A673 (cell line): ENCODE results near the gene FAM124A. TPM values are rescaled to one million over a fixed set of nuclear protein-coding genes. Genes with fewer than 3 reads are reported as not detected.

Experiments used
- BruUV-seq: library from RNA; stranded (reverse); fragments of 400-500 nt; replicated peaks from 2 replicates; lab custom pipeline; 2021; lab: Mats Ljungman, UMichigan
- CTCF ChIA-PET: fragments of 300-600 bp; sonication (Branson Sonifier 250); formaldehyde crosslinking; loops from one replicate; lab custom pipeline; 2022; ENCODE audit warnings: antibody characterized with exemption; lab: Charles Lee
- POLR2A ChIA-PET: fragments of 300-600 bp; sonication (Branson Sonifier 250); formaldehyde crosslinking; loops from one replicate; lab custom pipeline; 2022; ENCODE audit warnings: antibody characterized with exemption; ENCODE audit not compliant: low non-redundant PET; lab: Charles Lee
- DNase-seq: peaks from one replicate; pipeline ENCODE4 v3.0.0-alpha.2; 2015; ENCODE audit warnings: low spot score
- H3K27ac ChIP-seq: fragments of 200-600 bp; sonication (generic); 2 replicates; pipeline ENCODE4 v1.5.1; 2016; ENCODE audit warnings: mixed run types, low read depth, mild to moderate bottlenecking, mixed read lengths, antibody characterized with exemption, low read length; ENCODE audit not compliant: poor library complexity, severe bottlenecking
- H3K27me3 ChIP-seq: fragments of 200-600 bp; sonication (generic); replicated peaks from 2 replicates; pipeline ENCODE4 v1.6.1; 2017; ENCODE audit warnings: mixed run types, low read depth, mild to moderate bottlenecking, mixed read lengths, antibody characterized with exemption, low read length; ENCODE audit not compliant: insufficient read depth, poor library complexity
- H3K36me3 ChIP-seq: fragments of 200-600 bp; sonication (generic); 2 replicates; pipeline ENCODE4 v1.6.1; 2016; ENCODE audit warnings: mixed run types, mild to moderate bottlenecking, mixed read lengths, antibody characterized with exemption, low read length; ENCODE audit not compliant: insufficient read depth, poor library complexity, severe bottlenecking
- H3K4me1 ChIP-seq: fragments of 200-600 bp; sonication (generic); 2 replicates; pipeline ENCODE4 v1.6.1; 2017; ENCODE audit warnings: mixed run types, mild to moderate bottlenecking, mixed read lengths, antibody characterized with exemption, low read length; ENCODE audit not compliant: insufficient read depth, poor library complexity, severe bottlenecking
- H3K4me3 ChIP-seq: fragments of 200-600 bp; sonication (generic); 2 replicates; pipeline ENCODE4 v1.5.1; 2016; ENCODE audit warnings: low read depth, mixed run types, mild to moderate bottlenecking, mixed read lengths, low read length; ENCODE audit not compliant: poor library complexity, severe bottlenecking
- H3K9me3 ChIP-seq: fragments of 200-600 bp; sonication (generic); 2 replicates; pipeline ENCODE4 v1.6.1; 2016; ENCODE audit warnings: mixed run types, low read depth, mild to moderate bottlenecking, mixed read lengths, antibody characterized with exemption, low read length; ENCODE audit not compliant: poor library complexity, severe bottlenecking
- EZH2 ChIP-seq: fragments of 200-600 bp; sonication (generic); IDR thresholded peaks from 2 replicates; pipeline ENCODE4 v1.6.1; 2017; ENCODE audit warnings: borderline replicate concordance, low read depth, mild to moderate bottlenecking, mixed read lengths, antibody characterized with exemption, low read length; ENCODE audit not compliant: poor library complexity, severe bottlenecking
- intact Hi-C: fragments of 100-400 bp; cut with micrococcal nuclease; formaldehyde crosslinking; loops from one replicate; pipeline ENCODE4 v1.10.0; 2022; ENCODE audit not compliant: unreplicated experiment
- total RNA-seq: library from RNA; stranded (reverse); gene quantifications from 2 replicates; pipeline ENCODE4 v1.2.3, GENCODE V29; 2021
- TF ChIP-seq, protein P1 (sequence below): fragments of 300-800, 200-600 bp; sonication (generic); conservative IDR thresholded peaks from 2 replicates; pipeline ENCODE4 v1.5.1; 2017; ENCODE audit warnings: low read depth, mild to moderate bottlenecking, antibody characterized with exemption, low read length, moderate library complexity, mixed read lengths

FAM124A gene
- total RNA-seq, 1 experiment from 2014 or later: 2.1 TPM

DNA sequence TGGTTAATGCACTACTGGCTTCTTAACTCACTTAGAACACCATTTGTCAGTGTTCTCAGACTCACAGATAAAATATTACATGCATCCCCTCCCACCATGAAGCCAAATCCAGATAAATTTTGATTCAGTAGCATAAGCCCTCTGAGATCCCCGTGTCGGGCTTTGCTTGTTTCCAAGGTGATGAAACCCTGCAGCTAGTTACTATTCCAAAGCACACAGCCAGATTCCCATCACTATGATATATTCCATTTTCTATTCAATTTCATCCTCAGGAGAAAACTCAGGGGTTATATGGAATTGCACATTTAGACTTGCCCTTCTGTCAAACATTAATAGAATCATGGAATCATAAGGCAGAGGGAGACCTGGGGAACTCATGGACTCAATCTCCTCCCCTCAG is 9.4 kb upstream of the FAM124A start:
- BruUV-seq: no TSS peak
- no peaks in the 10 kb centered on the region for H3K9me3 ChIP-seq
- no peak overlapping the region for H3K27ac ChIP-seq
- POLR2A ChIA-PET: no interaction called here
- H3K4me1 ChIP-seq: no peaks in the 10 kb centered on the region
- no peak overlapping the region for H3K4me3 ChIP-seq
- peaks cover 35% of the 10 kb centered on the region for H3K27me3 ChIP-seq
- intact Hi-C loops: no loop called here
- TF ChIP-seq, protein P1, sequence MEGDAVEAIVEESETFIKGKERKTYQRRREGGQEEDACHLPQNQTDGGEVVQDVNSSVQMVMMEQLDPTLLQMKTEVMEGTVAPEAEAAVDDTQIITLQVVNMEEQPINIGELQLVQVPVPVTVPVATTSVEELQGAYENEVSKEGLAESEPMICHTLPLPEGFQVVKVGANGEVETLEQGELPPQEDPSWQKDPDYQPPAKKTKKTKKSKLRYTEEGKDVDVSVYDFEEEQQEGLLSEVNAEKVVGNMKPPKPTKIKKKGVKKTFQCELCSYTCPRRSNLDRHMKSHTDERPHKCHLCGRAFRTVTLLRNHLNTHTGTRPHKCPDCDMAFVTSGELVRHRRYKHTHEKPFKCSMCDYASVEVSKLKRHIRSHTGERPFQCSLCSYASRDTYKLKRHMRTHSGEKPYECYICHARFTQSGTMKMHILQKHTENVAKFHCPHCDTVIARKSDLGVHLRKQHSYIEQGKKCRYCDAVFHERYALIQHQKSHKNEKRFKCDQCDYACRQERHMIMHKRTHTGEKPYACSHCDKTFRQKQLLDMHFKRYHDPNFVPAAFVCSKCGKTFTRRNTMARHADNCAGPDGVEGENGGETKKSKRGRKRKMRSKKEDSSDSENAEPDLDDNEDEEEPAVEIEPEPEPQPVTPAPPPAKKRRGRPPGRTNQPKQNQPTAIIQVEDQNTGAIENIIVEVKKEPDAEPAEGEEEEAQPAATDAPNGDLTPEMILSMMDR: no peak
- TF ChIP-seq EZH2: no peak
- DNase-seq: no peak
- CTCF ChIA-PET: no interaction called here
- no peaks in the 10 kb centered on the region for H3K36me3 ChIP-seq

DNA sequence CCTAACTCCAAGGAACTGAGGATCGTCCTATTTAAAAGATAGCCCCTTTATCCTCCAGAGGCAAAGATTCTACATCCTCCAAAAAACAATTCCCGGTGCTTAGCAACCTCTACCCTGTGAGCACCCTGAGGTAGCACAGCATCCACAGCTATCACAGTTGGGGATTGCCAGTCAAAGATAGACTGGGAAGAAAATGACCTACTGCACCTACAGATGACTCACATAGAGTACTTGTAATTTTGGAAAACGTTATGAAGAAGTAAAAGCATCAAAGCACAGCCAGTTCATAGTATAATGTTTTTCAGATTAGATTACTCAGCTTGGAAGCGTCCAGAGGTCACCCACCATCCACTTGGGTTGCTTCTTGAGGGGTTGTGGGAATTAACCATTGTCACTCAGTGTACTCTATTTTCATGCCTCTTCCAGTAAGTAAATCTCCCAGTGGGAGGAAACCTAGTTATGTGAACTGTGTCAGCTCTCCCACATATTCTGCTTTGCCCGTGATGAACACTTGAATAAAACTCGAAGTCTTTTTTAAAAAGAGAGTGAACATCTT is 8.9 kb upstream of the FAM124A start:
- DNase-seq: no peak
- Histone ChIP-seq H3K27me3 (peaks cover 35% of the 10 kb centered on the region), H3K27ac (no peak overlapping the region), H3K4me1 (no peaks in the 10 kb centered on the region), H3K4me3 (no peak overlapping the region), H3K9me3 (no peaks in the 10 kb centered on the region), H3K36me3 (no peaks in the 10 kb centered on the region)
- no peak for TF ChIP-seq EZH2
- TF ChIP-seq, protein P1: no peak
- BruUV-seq: no TSS peak
- CTCF ChIA-PET: no interaction called here
- POLR2A ChIA-PET: no interaction called here
- intact Hi-C loops: no loop called here

DNA sequence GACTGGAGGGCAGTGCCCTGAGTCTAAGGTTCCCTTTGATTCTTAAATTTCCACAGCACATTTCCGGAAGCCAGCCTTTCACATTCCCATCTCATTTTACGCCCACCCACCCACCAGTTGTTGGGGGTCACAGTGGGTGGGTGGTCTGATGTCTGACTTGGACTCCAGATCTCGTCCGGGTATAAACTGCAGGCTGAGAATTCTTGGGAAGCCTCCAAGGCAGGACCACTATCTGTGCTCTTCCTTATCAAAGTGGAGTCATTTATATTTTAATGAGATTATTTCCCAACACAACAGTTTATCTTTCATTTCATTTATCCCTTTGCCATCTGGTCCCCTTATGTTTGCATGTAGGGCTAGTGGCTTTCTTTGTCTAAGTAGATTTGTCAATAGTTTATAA is 3.6 kb upstream of the FAM124A start:
- CTCF ChIA-PET: no interaction called here
- POLR2A ChIA-PET: no interaction called here
- Histone ChIP-seq H3K4me3 (no peak overlapping the region), H3K27me3 (peaks cover 11% of the 10 kb centered on the region), H3K4me1 (peaks cover 15% of the 10 kb centered on the region), H3K9me3 (no peaks in the 10 kb centered on the region), H3K27ac (no peak overlapping the region), H3K36me3 (no peaks in the 10 kb centered on the region)
- no TSS peak for BruUV-seq
- intact Hi-C loops: no loop called here
- TF ChIP-seq, protein P1: no peak
- no peak for TF ChIP-seq EZH2
- DNase-seq: no peak
